ENCODE results near the gene RBP3. TPM values are rescaled to one million over a fixed set of nuclear protein-coding genes. Genes with fewer than 3 reads are reported as not detected.

The RBP3 gene
- total and polyA plus RNA-seq, 9 donors, result not detected

DNA sequence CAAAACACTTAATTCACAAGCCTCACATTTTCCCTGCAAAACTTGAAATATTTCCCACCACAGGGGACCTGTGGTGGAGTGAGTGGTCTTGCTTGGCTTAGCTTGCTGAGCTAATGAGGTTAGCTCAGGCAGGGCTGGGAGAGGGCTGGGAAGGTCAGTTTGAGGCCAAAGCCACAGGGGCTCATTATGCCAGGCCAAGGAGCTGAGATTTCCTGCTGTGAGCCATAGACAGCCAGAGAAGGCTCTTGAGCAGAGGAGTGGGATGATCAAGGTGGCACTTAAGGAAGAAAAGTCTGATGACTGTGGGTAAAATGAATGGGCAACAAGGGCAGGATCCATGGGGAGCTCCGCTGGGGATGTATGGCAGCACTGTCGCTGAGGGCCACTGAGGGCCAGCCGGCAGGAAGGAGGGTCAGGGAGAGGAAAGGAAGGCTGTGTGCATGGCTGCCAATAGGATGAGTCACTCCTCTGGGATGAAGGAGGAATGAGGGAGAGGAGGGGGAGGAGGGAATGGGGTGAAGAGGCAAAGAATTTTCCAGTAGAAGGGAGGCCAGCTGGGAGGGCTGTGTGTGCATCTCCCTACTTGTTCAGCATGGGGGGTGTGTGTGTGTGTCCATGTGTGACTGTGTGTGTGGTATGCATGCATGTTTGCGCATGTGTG is 54.6 kb downstream of the RBP3 start:
- intact Hi-C loops (cut with DNase I), result no loop called here
- TF ChIP-seq EP300 (IDR thresholded peaks at IDR 0.05) (no peak), POLR2A (IDR thresholded peaks at IDR 0.05) (no peak)
- TF ChIP-seq, protein P1, sequence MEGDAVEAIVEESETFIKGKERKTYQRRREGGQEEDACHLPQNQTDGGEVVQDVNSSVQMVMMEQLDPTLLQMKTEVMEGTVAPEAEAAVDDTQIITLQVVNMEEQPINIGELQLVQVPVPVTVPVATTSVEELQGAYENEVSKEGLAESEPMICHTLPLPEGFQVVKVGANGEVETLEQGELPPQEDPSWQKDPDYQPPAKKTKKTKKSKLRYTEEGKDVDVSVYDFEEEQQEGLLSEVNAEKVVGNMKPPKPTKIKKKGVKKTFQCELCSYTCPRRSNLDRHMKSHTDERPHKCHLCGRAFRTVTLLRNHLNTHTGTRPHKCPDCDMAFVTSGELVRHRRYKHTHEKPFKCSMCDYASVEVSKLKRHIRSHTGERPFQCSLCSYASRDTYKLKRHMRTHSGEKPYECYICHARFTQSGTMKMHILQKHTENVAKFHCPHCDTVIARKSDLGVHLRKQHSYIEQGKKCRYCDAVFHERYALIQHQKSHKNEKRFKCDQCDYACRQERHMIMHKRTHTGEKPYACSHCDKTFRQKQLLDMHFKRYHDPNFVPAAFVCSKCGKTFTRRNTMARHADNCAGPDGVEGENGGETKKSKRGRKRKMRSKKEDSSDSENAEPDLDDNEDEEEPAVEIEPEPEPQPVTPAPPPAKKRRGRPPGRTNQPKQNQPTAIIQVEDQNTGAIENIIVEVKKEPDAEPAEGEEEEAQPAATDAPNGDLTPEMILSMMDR (IDR thresholded peaks at IDR 0.05), result no peak
- Histone ChIP-seq H3K9me3 (no peaks in the 10 kb centered on the region), H3K27me3 (no peaks in the 10 kb centered on the region), H3K36me3 (no peaks in the 10 kb centered on the region), H3K4me3 (no peak overlapping the region), H3K4me1 (ENCODE audit: insufficient read depth) (peaks cover 5% of the 10 kb centered on the region), H3K27ac (no peak overlapping the region)
- 28 to 32% (median 31%) methylated on average over 4 of the region's 4 CpGs for WGBS, 3 donors
- peak; percentile 52 to 64 (median 61) for DNase-seq

GRCh38 chr10:47403446-47404318 is 55.5 kb downstream of the RBP3 start:
- no peak for DNase-seq

GRCh38 chr10:47404446-47404845 is 56.3 kb downstream of the RBP3 start:
- DNase-seq, result no peak
- Histone ChIP-seq H3K27ac (no peak overlapping the region), H3K27me3 (no peaks in the 10 kb centered on the region), H3K9me3 (no peaks in the 10 kb centered on the region), H3K4me3 (no peak overlapping the region), H3K4me1 (ENCODE audit: insufficient read depth) (peaks cover 5% of the 10 kb centered on the region), H3K36me3 (no peaks in the 10 kb centered on the region)
- TF ChIP-seq POLR2A (IDR thresholded peaks at IDR 0.05) (no peak), EP300 (IDR thresholded peaks at IDR 0.05) (no peak)
- TF ChIP-seq, protein P1 (IDR thresholded peaks at IDR 0.05), result no peak
- intact Hi-C loops (cut with DNase I), result no loop called here
- 96 to 97% (median 96%) methylated on average over 6 of the region's 6 CpGs for WGBS, 3 donors

More at GRCh38 chr10:47403446-47404318, 55.5 kb downstream of the RBP3 start:
- TF ChIP-seq, protein P1 (IDR thresholded peaks at IDR 0.05), result no peak
- no peak for TF ChIP-seq POLR2A (IDR thresholded peaks at IDR 0.05)
- no peak for TF ChIP-seq EP300 (IDR thresholded peaks at IDR 0.05)
- 66 to 75% (median 74%) methylated on average over 6 of the region's 6 CpGs for WGBS, 3 donors
- H3K9me3 ChIP-seq, result no peaks in the 10 kb centered on the region
- no peak overlapping the region for H3K4me3 ChIP-seq
- no peaks in the 10 kb centered on the region for H3K27me3 ChIP-seq
- H3K36me3 ChIP-seq, result no peaks in the 10 kb centered on the region
- H3K4me1 ChIP-seq (ENCODE audit: insufficient read depth), result peaks cover 5% of the 10 kb centered on the region
- intact Hi-C loops (cut with DNase I), result no loop called here
- H3K27ac ChIP-seq, result no peak overlapping the region

GRCh38 chr10:47404937-47405336 is 56.8 kb downstream of the RBP3 start:
- intact Hi-C loops (cut with DNase I), result no loop called here
- no peak overlapping the region for H3K27ac ChIP-seq
- H3K4me3 ChIP-seq, result no peak overlapping the region
- H3K9me3 ChIP-seq, result no peaks in the 10 kb centered on the region
- H3K27me3 ChIP-seq, result no peaks in the 10 kb centered on the region
- H3K4me1 ChIP-seq (ENCODE audit: insufficient read depth), result peaks cover 5% of the 10 kb centered on the region
- no peaks in the 10 kb centered on the region for H3K36me3 ChIP-seq
- DNase-seq, result no peak
- TF ChIP-seq POLR2A (IDR thresholded peaks at IDR 0.05) (no peak), EP300 (IDR thresholded peaks at IDR 0.05) (no peak)
- TF ChIP-seq, protein P1 (IDR thresholded peaks at IDR 0.05), result no peak
- WGBS, 3 donors, result 95 to 100% (median 98%) methylated on average over 2 of the region's 2 CpGs

Measured in ovary (tissue), 9 donors.